ENCODE measurements around the gene TEAD1.

- no peak for TF ChIP-seq POLR2A (IDR thresholded peaks at IDR 0.05; ENCODE audit: low read depth, low read length)
- no peak for TF ChIP-seq EP300 (IDR thresholded peaks at IDR 0.05; ENCODE audit: borderline replicate concordance in 1 of 2, control insufficient read depth in 1 of 2, low read depth in 2 of 2, low read length in 2 of 2)
- TF ChIP-seq TAF1 (IDR thresholded peaks at IDR 0.05; ENCODE audit: borderline replicate concordance, low read depth, low read length): no peak
- TF ChIP-seq, protein P1, sequence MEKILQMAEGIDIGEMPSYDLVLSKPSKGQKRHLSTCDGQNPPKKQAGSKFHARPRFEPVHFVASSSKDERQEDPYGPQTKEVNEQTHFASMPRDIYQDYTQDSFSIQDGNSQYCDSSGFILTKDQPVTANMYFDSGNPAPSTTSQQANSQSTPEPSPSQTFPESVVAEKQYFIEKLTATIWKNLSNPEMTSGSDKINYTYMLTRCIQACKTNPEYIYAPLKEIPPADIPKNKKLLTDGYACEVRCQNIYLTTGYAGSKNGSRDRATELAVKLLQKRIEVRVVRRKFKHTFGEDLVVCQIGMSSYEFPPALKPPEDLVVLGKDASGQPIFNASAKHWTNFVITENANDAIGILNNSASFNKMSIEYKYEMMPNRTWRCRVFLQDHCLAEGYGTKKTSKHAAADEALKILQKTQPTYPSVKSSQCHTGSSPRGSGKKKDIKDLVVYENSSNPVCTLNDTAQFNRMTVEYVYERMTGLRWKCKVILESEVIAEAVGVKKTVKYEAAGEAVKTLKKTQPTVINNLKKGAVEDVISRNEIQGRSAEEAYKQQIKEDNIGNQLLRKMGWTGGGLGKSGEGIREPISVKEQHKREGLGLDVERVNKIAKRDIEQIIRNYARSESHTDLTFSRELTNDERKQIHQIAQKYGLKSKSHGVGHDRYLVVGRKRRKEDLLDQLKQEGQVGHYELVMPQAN (conservative IDR thresholded peaks at IDR 0.05): no peak
- TF ChIP-seq, protein P2, sequence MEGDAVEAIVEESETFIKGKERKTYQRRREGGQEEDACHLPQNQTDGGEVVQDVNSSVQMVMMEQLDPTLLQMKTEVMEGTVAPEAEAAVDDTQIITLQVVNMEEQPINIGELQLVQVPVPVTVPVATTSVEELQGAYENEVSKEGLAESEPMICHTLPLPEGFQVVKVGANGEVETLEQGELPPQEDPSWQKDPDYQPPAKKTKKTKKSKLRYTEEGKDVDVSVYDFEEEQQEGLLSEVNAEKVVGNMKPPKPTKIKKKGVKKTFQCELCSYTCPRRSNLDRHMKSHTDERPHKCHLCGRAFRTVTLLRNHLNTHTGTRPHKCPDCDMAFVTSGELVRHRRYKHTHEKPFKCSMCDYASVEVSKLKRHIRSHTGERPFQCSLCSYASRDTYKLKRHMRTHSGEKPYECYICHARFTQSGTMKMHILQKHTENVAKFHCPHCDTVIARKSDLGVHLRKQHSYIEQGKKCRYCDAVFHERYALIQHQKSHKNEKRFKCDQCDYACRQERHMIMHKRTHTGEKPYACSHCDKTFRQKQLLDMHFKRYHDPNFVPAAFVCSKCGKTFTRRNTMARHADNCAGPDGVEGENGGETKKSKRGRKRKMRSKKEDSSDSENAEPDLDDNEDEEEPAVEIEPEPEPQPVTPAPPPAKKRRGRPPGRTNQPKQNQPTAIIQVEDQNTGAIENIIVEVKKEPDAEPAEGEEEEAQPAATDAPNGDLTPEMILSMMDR (IDR thresholded peaks at IDR 0.05 in 2 of 3, conservative IDR thresholded peaks at IDR 0.05 in 1 of 3; ENCODE audit: control insufficient read depth in 2 of 3, extremely low read depth in 1 of 3, insufficient read depth in 1 of 3, low read depth in 3 of 3, low read length in 3 of 3): no peak
- no peak for TF ChIP-seq POLR2AphosphoS5 (IDR thresholded peaks at IDR 0.05; ENCODE audit: low read length)
- no peak for TF ChIP-seq EGR1 (IDR thresholded peaks at IDR 0.05; ENCODE audit: borderline replicate concordance in 1 of 2, low read depth in 2 of 2, low read length in 2 of 2)
- TF ChIP-seq KDM1A (IDR thresholded peaks at IDR 0.05; ENCODE audit: borderline replicate concordance): no peak
- no peak for TF ChIP-seq YY1 (IDR thresholded peaks at IDR 0.05; ENCODE audit: low read depth, low read length)
- TF ChIP-seq EZH2 (IDR thresholded peaks at IDR 0.05; ENCODE audit: borderline replicate concordance, control insufficient read depth, low read depth, low read length): no peak
- TF ChIP-seq, protein P3, sequence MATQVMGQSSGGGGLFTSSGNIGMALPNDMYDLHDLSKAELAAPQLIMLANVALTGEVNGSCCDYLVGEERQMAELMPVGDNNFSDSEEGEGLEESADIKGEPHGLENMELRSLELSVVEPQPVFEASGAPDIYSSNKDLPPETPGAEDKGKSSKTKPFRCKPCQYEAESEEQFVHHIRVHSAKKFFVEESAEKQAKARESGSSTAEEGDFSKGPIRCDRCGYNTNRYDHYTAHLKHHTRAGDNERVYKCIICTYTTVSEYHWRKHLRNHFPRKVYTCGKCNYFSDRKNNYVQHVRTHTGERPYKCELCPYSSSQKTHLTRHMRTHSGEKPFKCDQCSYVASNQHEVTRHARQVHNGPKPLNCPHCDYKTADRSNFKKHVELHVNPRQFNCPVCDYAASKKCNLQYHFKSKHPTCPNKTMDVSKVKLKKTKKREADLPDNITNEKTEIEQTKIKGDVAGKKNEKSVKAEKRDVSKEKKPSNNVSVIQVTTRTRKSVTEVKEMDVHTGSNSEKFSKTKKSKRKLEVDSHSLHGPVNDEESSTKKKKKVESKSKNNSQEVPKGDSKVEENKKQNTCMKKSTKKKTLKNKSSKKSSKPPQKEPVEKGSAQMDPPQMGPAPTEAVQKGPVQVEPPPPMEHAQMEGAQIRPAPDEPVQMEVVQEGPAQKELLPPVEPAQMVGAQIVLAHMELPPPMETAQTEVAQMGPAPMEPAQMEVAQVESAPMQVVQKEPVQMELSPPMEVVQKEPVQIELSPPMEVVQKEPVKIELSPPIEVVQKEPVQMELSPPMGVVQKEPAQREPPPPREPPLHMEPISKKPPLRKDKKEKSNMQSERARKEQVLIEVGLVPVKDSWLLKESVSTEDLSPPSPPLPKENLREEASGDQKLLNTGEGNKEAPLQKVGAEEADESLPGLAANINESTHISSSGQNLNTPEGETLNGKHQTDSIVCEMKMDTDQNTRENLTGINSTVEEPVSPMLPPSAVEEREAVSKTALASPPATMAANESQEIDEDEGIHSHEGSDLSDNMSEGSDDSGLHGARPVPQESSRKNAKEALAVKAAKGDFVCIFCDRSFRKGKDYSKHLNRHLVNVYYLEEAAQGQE (IDR thresholded peaks at IDR 0.05; ENCODE audit: low read depth, low read length): no peak
These were observed 228.7 kb downstream of the TEAD1 start for GRCh38 chr11:12902791-12903486.
